ENCODE data around the gene KLK1.

Gene KLK1

GRCh38 chr19:50838239-50838638 lies 14.7 kb upstream of the KLK1 start:
- H2AFZ ChIP-seq = no peak overlapping the region
- H3K4me2 ChIP-seq (ENCODE audit: low read length) = no peak overlapping the region
- H3K4me3 ChIP-seq (ENCODE audit: low read depth, low read length) = no peak overlapping the region
- H3K9ac ChIP-seq = no peak overlapping the region
- H3K9me3 ChIP-seq (ENCODE audit: control insufficient read depth, low read length) = no peaks in the 10 kb centered on the region
- no peaks in the 10 kb centered on the region for H3K27me3 ChIP-seq (ENCODE audit: control insufficient read depth, insufficient read depth, low read length)
- no peak for TF ChIP-seq CTCF (IDR thresholded peaks at IDR 0.05)
- H3K4me1 ChIP-seq = no peaks in the 10 kb centered on the region
- H3K36me3 ChIP-seq (ENCODE audit: control insufficient read depth, insufficient read depth, low read length) = no peaks in the 10 kb centered on the region
- no peaks in the 10 kb centered on the region for H3K79me2 ChIP-seq
- no peak overlapping the region for H3K27ac ChIP-seq

- Histone ChIP-seq H3K4me3 (ENCODE audit: low read depth, low read length) (no peak overlapping the region), H3K36me3 (ENCODE audit: control insufficient read depth, insufficient read depth, low read length) (no peaks in the 10 kb centered on the region), H3K4me2 (ENCODE audit: low read length) (no peak overlapping the region), H3K9ac (no peak overlapping the region), H3K27me3 (ENCODE audit: control insufficient read depth, insufficient read depth, low read length) (no peaks in the 10 kb centered on the region), H3K79me2 (no peaks in the 10 kb centered on the region), H3K27ac (no peak overlapping the region), H3K4me1 (no peaks in the 10 kb centered on the region), H2AFZ (no peak overlapping the region), H3K9me3 (ENCODE audit: control insufficient read depth, low read length) (no peaks in the 10 kb centered on the region)
- no peak for TF ChIP-seq CTCF (IDR thresholded peaks at IDR 0.05)
Observed at GRCh38 chr19:50837300-50837699, 13.7 kb upstream of the KLK1 start.

DNA sequence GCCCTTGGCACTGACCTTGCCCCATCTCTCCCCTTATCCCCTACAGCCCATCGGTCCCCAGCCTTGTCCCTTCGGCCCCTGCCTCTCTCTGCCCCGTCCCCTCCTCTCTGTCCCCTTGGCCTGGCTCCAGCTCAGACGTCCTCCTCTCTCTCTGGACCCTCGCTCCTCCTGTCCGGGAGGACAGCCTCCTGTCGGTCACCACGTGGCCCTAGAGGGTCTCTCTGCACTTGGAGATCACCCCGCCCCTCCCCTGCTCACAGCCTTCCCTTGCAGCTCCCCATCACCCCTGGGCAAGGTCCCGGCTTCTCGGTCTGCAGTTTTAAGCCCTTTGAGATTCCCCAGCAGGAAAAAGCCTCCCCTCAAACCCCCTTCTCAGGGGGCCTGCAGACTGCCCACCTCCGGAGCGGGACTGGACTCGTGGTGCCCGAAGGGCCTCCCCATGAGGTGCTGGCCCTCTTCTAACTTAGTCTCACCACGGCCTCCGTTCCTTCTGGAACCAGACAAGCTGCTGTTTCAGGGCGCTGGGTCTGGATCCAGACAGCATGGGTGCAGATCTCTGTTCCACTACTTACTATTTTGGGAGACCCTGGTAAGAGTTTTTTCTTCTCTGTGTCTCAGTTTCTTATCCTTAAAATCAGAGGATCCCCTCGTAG lies 13.1 kb upstream of the KLK1 start:
- no peaks in the 10 kb centered on the region for H3K9me3 ChIP-seq (ENCODE audit: control insufficient read depth, low read length)
- no peak overlapping the region for H3K9ac ChIP-seq
- peak overlapping the region; percentile 61 for H3K4me2 ChIP-seq (ENCODE audit: low read length)
- H3K36me3 ChIP-seq (ENCODE audit: control insufficient read depth, insufficient read depth, low read length) = no peaks in the 10 kb centered on the region
- peak overlapping the region; percentile 65 for H2AFZ ChIP-seq
- H3K27me3 ChIP-seq (ENCODE audit: control insufficient read depth, insufficient read depth, low read length) = no peaks in the 10 kb centered on the region
- no peak overlapping the region for H3K27ac ChIP-seq
- H3K79me2 ChIP-seq = no peaks in the 10 kb centered on the region
- no peak for TF ChIP-seq CTCF (IDR thresholded peaks at IDR 0.05)
- H3K4me1 ChIP-seq = no peaks in the 10 kb centered on the region
- H3K4me3 ChIP-seq (ENCODE audit: low read depth, low read length) = peak overlapping the region; percentile 61

DNA sequence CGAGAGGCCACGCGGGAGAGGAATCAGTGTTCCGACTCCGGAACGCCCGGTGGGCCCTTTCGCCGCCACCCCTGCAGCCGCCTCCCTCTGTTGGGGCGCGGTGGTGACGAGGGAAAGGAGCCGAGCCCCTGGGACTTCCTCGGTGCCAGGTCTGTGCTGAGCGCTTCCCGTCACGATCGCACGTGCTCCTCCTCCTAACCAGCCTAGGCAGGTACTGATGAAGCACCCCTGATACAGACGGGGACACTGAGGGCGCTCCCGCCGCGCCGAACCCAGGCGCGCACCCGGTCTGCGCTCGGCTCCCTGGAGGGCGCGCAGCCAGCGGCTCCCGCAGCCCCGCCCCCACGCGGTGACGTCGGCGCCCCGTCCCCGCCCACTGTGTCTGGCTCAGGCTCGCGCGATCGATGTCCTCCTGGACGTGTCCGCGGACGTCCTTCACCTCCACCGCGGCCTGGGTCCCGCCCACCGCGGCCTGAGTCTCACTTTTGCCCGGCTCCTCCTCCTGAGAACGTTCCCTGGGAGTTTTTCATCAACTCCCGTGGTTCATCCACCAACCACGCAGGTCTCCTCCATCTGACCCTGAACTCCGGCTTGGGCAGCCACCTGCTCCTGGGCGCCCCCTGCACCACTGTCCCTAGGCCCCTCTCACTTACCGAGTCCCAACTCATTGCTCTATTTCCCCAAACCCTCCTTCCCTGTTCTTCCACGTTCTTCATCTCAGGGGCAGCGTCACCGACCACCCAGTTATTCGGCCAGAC lies 12.4 kb upstream of the KLK1 start:
- Histone ChIP-seq H3K9me3 (ENCODE audit: control insufficient read depth, low read length) (no peaks in the 10 kb centered on the region), H3K36me3 (ENCODE audit: control insufficient read depth, insufficient read depth, low read length) (no peaks in the 10 kb centered on the region), H3K4me3 (ENCODE audit: low read depth, low read length) (peak overlapping the region; percentile 61), H3K4me1 (no peaks in the 10 kb centered on the region), H3K9ac (no peak overlapping the region), H3K27me3 (ENCODE audit: control insufficient read depth, insufficient read depth, low read length) (no peaks in the 10 kb centered on the region), H3K4me2 (ENCODE audit: low read length) (peak overlapping the region; percentile 61), H3K27ac (no peak overlapping the region), H3K79me2 (no peaks in the 10 kb centered on the region), H2AFZ (peak overlapping the region; percentile 65)
- no peak for TF ChIP-seq CTCF (IDR thresholded peaks at IDR 0.05)
